HG03095 (cell line): ENCODE data around the gene CSDE1.

Experiments
- ATAC-seq: cut with Tn5 transposase; IDR thresholded peaks from one replicate; pipeline ENCODE4 v1.9.1; 2021; ENCODE audit warnings: moderate library complexity; ENCODE audit not compliant: unreplicated experiment

CSDE1 gene

GRCh38 chr1:114703242-114703641 lies 54.5 kb downstream of the CSDE1 start:
- no peak for ATAC-seq

GRCh38 chr1:114702737-114703136 lies 55.0 kb downstream of the CSDE1 start:
- no peak for ATAC-seq

GRCh38 chr1:114701931-114702330 lies 55.9 kb downstream of the CSDE1 start:
- ATAC-seq, result no peak

GRCh38 chr1:114700036-114700600 lies 57.7 kb downstream of the CSDE1 start:
- no peak for ATAC-seq

GRCh38 chr1:114696810-114697209 lies 61.0 kb downstream of the CSDE1 start:
- no peak for ATAC-seq

- ATAC-seq, result no peak
Observed at GRCh38 chr1:114695430-114696058, 62.2 kb downstream of the CSDE1 start, which contains the start of gene AMPD1. TSS of gene AMPD1 (minus strand) at chr1:114695546. CDS start at chr1:114695471, 75 bp downstream.

GRCh38 chr1:114694540-114695310 lies 63.1 kb downstream of the CSDE1 start:
- ATAC-seq, result no peak

- no peak for ATAC-seq
Observed at GRCh38 chr1:114692947-114693346, 64.8 kb downstream of the CSDE1 start.

GRCh38 chr1:114691061-114691460 lies 66.7 kb downstream of the CSDE1 start:
- ATAC-seq, result no peak

- no peak for ATAC-seq
Observed at GRCh38 chr1:114690148-114690547, 67.6 kb downstream of the CSDE1 start.

GRCh38 chr1:114688526-114688925 lies 69.3 kb downstream of the CSDE1 start:
- ATAC-seq, result no peak

- ATAC-seq, result no peak
Observed at GRCh38 chr1:114685851-114686250, 71.9 kb downstream of the CSDE1 start.

GRCh38 chr1:114677691-114678090 lies 80.1 kb downstream of the CSDE1 start:
- ATAC-seq, result no peak

GRCh38 chr1:114676115-114676514 lies 81.7 kb downstream of the CSDE1 start:
- ATAC-seq, result no peak

GRCh38 chr1:114671939-114672275 lies 85.9 kb downstream of the CSDE1 start:
- ATAC-seq, result no peak

GRCh38 chr1:114671011-114671938 lies 86.5 kb downstream of the CSDE1 start:
- no peak for ATAC-seq

GRCh38 chr1:114670083-114671010 lies 87.4 kb downstream of the CSDE1 start:
- ATAC-seq, result peak; percentile 100

GRCh38 chr1:114669562-114670082 lies 88.2 kb downstream of the CSDE1 start, which contains the start of gene DENND2C:
TSS of gene DENND2C (minus strand) at chr1:114670049. CDS start at chr1:114625984, 44,065 bp downstream.
- ATAC-seq, result peak; percentile 44

- ATAC-seq, result no peak
Observed at GRCh38 chr1:114668784-114669561, 88.8 kb downstream of the CSDE1 start.
